ENCODE data around the gene ACTR3C. TPM values are rescaled to one million over a fixed set of nuclear protein-coding genes. Genes with fewer than 3 reads are reported as not detected.

Gene ACTR3C
- total RNA-seq, 1 experiment from 2014 or later, result 2.2 TPM

DNA sequence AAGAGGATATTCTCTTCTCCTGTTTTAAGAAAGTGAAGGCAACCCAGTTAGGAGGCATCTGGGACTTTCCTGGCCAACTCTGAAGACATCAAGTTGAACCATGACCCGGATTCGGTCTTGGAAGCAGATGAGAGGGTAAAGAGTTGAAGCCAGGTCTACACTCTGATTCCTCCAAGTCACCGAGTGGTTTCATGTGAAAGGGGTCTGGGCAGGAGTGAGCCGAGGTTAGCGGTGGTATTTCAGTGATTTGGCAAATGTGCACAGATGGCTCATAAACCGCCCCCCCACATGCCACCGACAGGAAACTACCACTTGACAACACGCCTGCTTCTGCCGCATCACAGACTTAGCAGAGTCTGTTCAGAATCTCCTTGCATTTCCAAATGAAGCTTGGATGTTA, 33.9 kb upstream of the ACTR3C start:
- H3K9ac ChIP-seq (ENCODE audit: extremely low read depth, insufficient read length, low read length), result no peak overlapping the region
- Mint-ChIP-seq H3K9me3 (peaks cover 4 to 7% of the 10 kb centered on the region in 2 experiments; a peak in 3 of 5 replicates), H3K36me3 (ENCODE audit: insufficient read depth in 1 of 3, low read depth in 3 of 3) (peaks cover 0 to 4% (median 0%) of the 10 kb centered on the region in 3 experiments; a peak in 1 of 7 replicates), H3K4me1 (peaks cover 17 to 27% of the 10 kb centered on the region in 2 experiments), H3K27me3 (ENCODE audit: low read depth) (peaks cover 1% of the 10 kb centered on the region; the same call in 1 of the 2 replicates), H3K4me3 (no peak overlapping the region), H3K27ac (no peak overlapping the region)
- H2BK12ac ChIP-seq (ENCODE audit: insufficient read length, low read depth, low read length), result no peak overlapping the region
- H3K27ac ChIP-seq (ENCODE audit: insufficient read length, low read depth, low read length), result no peak overlapping the region
- H3K14ac ChIP-seq (ENCODE audit: insufficient read depth, low read length), result no peak overlapping the region
- no peak overlapping the region for H3K4me2 ChIP-seq (ENCODE audit: insufficient read depth, insufficient read length, low read length)
- no CpG with 5 or more reads among the region's 9 CpGs for WGBS (ENCODE audit: extremely low coverage, insufficient read length, low lambda C conversion rate)
- no peaks in the 10 kb centered on the region for H4K20me1 ChIP-seq (ENCODE audit: control insufficient read depth, insufficient read depth, insufficient read length)
- H3K79me2 ChIP-seq (ENCODE audit: insufficient read depth, low read length), result no peaks in the 10 kb centered on the region
- H3K27me3 ChIP-seq (ENCODE audit: insufficient read depth, low read length), result no peaks in the 10 kb centered on the region
- H4K5ac ChIP-seq (ENCODE audit: insufficient read length, low read depth, low read length), result no peak overlapping the region
- no peak overlapping the region for H3K4ac ChIP-seq (ENCODE audit: low read depth, low read length)
- no peak overlapping the region for H2AFZ ChIP-seq (ENCODE audit: low read length)
- no peak overlapping the region for H2BK5ac ChIP-seq (ENCODE audit: insufficient read length, low read length)
- no peak overlapping the region for H2AK5ac ChIP-seq (ENCODE audit: insufficient read length, low read length)
- no peaks in the 10 kb centered on the region for H3K9me3 ChIP-seq (ENCODE audit: control insufficient read depth, low read depth, low read length)
- no peak for DNase-seq
- H3K4me1 ChIP-seq (ENCODE audit: insufficient read depth, low read length), result 0 out of 2 replicates have a peak, but pooled peaks cover 3% of the 10 kb centered on the region
- H3K23ac ChIP-seq (ENCODE audit: insufficient read length, low read depth, low read length), result no peak overlapping the region
- no peak overlapping the region for H3K18ac ChIP-seq (ENCODE audit: insufficient read length, low read depth, low read length)
- H2BK120ac ChIP-seq (ENCODE audit: low read depth, low read length, poor library complexity, severe bottlenecking), result no peak overlapping the region
- no peak overlapping the region for H3K56ac ChIP-seq (ENCODE audit: insufficient read length, low read depth, low read length)
- H3K23me2 ChIP-seq (ENCODE audit: insufficient read length, low read depth, low read length, poor library complexity, severe bottlenecking), result no peaks in the 10 kb centered on the region
- no peak overlapping the region for H4K8ac ChIP-seq (replicated peaks; ENCODE audit: insufficient read length, low read depth, low read length)
- no peak overlapping the region for H4K91ac ChIP-seq (ENCODE audit: insufficient read length, low read depth, low read length)
- H2BK20ac ChIP-seq (ENCODE audit: low read depth, low read length, poor library complexity, severe bottlenecking), result no peak overlapping the region
- no peak overlapping the region for H2BK15ac ChIP-seq (ENCODE audit: low read depth, low read length)
- no peak overlapping the region for H3T11ph ChIP-seq (ENCODE audit: low read length)
- no peak for TF ChIP-seq CTCF (conservative IDR thresholded peaks at IDR 0.05)
- H3K79me1 ChIP-seq (ENCODE audit: insufficient read depth, low read depth, low read length, poor library complexity, severe bottlenecking), result no peaks in the 10 kb centered on the region

Data from H9 (cell line).